ENCODE data around the gene CPLX3. TPM values are rescaled to one million over a fixed set of nuclear protein-coding genes. Genes with fewer than 3 reads are reported as not detected.

CPLX3 gene
- total and polyA plus RNA-seq, 2 of the 8 experiments (the other 6 are each of a cell fraction or from before 2014, with no cell fraction given): 0.17 TPM; not detected in 1

GRCh38 chr15:74808840-74809229 lies 17.6 kb upstream of the CPLX3 start:
- Histone ChIP-seq H3K4me2 (ENCODE audit: insufficient read depth in 1 of 2, low read depth in 2 of 2, low read length in 2 of 2) (no peak overlapping the region), H2AK5ac (ENCODE audit: low read depth, low read length) (no peak overlapping the region), H2AFZ (ENCODE audit: low read length) (no peak overlapping the region), H3K14ac (ENCODE audit: insufficient read length) (no peak overlapping the region), H3K4me1 (replicated peaks in 1 of 4; ENCODE audit: control insufficient read depth in 3 of 4, insufficient read depth in 4 of 4, low read length in 3 of 4) (peaks cover 0 to 2% (median 1%) of the 10 kb centered on the region in 4 experiments; a peak in 2 of 7 replicates), H3K4ac (replicated peaks; ENCODE audit: insufficient read length, low read depth, low read length) (no peak overlapping the region), H3K27ac (ENCODE audit: low read depth, low read length) (no peak overlapping the region), H2BK20ac (ENCODE audit: low read length) (no peak overlapping the region), H3K9me3 (ENCODE audit: insufficient read depth in 2 of 2, low read depth in 1 of 2, low read length in 1 of 2) (no peaks in the 10 kb centered on the region), H4K8ac (ENCODE audit: extremely low read depth, insufficient read depth, low read length) (no peak overlapping the region), H3K79me2 (ENCODE audit: control insufficient read depth in 1 of 2, insufficient read depth in 2 of 2, low read length in 2 of 2) (no peaks in the 10 kb centered on the region), H3K23me2 (ENCODE audit: low read depth, low read length) (no peaks in the 10 kb centered on the region), H4K5ac (ENCODE audit: insufficient read length, low read depth, low read length) (no peak overlapping the region), H3K56ac (replicated peaks; ENCODE audit: insufficient read length, low read depth, low read length) (no peak overlapping the region), H2BK12ac (ENCODE audit: low read depth, low read length) (no peak overlapping the region), H3K4me3 (ENCODE audit: extremely low read depth in 1 of 4, insufficient read depth in 2 of 4, low read depth in 3 of 4, low read length in 4 of 4) (no peak overlapping the region), H2BK120ac (replicated peaks; ENCODE audit: low read depth, low read length) (no peak overlapping the region), H3K23ac (ENCODE audit: insufficient read length) (no peak overlapping the region), H3K79me1 (ENCODE audit: low read depth, low read length) (no peaks in the 10 kb centered on the region), H4K20me1 (replicated peaks in 1 of 2; ENCODE audit: control insufficient read depth in 1 of 2, insufficient read depth in 2 of 2, low read length in 2 of 2) (no peaks in the 10 kb centered on the region), H2BK5ac (ENCODE audit: low read depth, low read length) (0 out of 2 replicates have a peak overlapping the region, but pooled peaks have one; percentile 24), H4K91ac (replicated peaks; ENCODE audit: insufficient read length, low read length) (no peak overlapping the region), H3K27me3 (replicated peaks in 1 of 4; ENCODE audit: control insufficient read depth in 3 of 4, extremely low read depth in 1 of 4, insufficient read depth in 3 of 4, low read length in 3 of 4) (no peaks in the 10 kb centered on the region), H3K9ac (replicated peaks in 1 of 4; ENCODE audit: extremely low read depth in 1 of 4, low read depth in 3 of 4, low read length in 3 of 4) (no peak overlapping the region), H3K18ac (ENCODE audit: extremely low read depth, low read length) (0 out of 2 replicates have a peak overlapping the region, but pooled peaks have one; percentile 71), H2BK15ac (ENCODE audit: low read length) (no peak overlapping the region), H3K36me3 (ENCODE audit: control insufficient read depth in 2 of 4, insufficient read depth in 4 of 4, low read length in 3 of 4) (no peaks in the 10 kb centered on the region)
- no peak for DNase-seq (ENCODE audit: low read depth in 1 of 2, low spot score in 2 of 2)
- WGBS, 2 experiments (ENCODE audit: extremely low coverage in 1 of 2, insufficient coverage in 1 of 2, insufficient read length in 1 of 2, insufficient replicate concordance in 2 of 2, low coverage in 1 of 2, low lambda C conversion rate in 2 of 2, missing lambda C conversion rate in 1 of 2): 66% methylated on average over 4 of the region's 4 CpGs; no CpG with 5 or more reads in 1 of the 2 experiments
- peak; percentile 52 for FAIRE-seq
- ChIA-PET POLR2A (ENCODE audit: partially characterized antibody) (interaction anchor here (0.6 to 2.8 kb wide), 7 partner anchors 9 to 179 kb away, joined by 3 to 10 read pairs (median 4); no protein-coding TSS in a partner anchor), CTCF (ENCODE audit: partially characterized antibody) (interaction anchor here (0.7 to 10.2 kb wide), 20 partner anchors 9 to 335 kb away, joined by 3 to 113 read pairs (median 6); partner anchors contain the start of gene CPLX3)
- TF ChIP-seq TEAD4 (IDR thresholded peaks at IDR 0.05; ENCODE audit: low read depth, low read length) (0 out of 2 replicates have a peak, but pooled peaks have one; percentile 20), CBX8 (IDR thresholded peaks at IDR 0.05; ENCODE audit: borderline replicate concordance, low read depth, low read length) (no peak), RAD21 (IDR thresholded peaks at IDR 0.05 in 1 of 2, conservative IDR thresholded peaks at IDR 0.05 in 1 of 2; ENCODE audit: low read depth in 2 of 2, low read length in 2 of 2) (peak; percentile 34 to 53), KDM1A (IDR thresholded peaks at IDR 0.05; ENCODE audit: borderline replicate concordance, low read length) (peak; percentile 80; the same call in 1 of the 2 replicates), SUZ12 (IDR thresholded peaks at IDR 0.05; ENCODE audit: low read length) (no peak), CHD2 (IDR thresholded peaks at IDR 0.05; ENCODE audit: low read length) (no peak), CTCF (IDR thresholded peaks at IDR 0.05; ENCODE audit: control extremely low read depth in 1 of 3, insufficient read depth in 1 of 3, low read depth in 1 of 3, low read length in 3 of 3) (peak; percentile 57 to 67 (median 63)), SIN3A (conservative IDR thresholded peaks at IDR 0.05 in 1 of 2, IDR thresholded peaks at IDR 0.05 in 1 of 2; ENCODE audit: low read depth in 1 of 2, low read length in 2 of 2) (no peak), TCF12 (IDR thresholded peaks at IDR 0.05; ENCODE audit: low read depth, low read length) (no peak), ASH2L (IDR thresholded peaks at IDR 0.05; ENCODE audit: low read length) (no peak), POU5F1 (IDR thresholded peaks at IDR 0.05; ENCODE audit: low read depth, low read length) (no peak)

All from H1 (cell line).